ENCODE results near the gene TCP11.

TCP11 gene

DNA sequence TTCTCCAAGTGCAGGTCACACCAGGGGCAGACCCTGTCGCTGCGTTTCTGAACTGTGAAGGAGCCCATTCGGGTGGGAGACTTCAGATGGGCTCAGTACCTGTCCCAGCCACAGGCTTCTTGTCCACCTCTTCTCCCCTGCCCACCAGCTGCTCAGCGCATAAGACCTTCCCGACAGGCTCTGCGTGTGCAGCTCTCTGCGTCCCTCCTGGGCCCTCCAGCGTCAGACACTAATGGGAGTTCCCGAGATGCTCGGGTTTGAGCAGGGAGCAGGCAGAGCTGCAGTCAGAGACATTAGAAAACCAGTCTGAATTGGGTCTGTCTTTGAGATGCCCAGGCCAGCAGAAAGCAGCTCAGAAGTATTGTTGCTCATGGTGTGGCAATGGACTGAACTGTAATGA is 50.4 kb downstream of the TCP11 start:
- no peak for DNase-seq

GRCh38 chr6:35089935-35090505 is 51.1 kb downstream of the TCP11 start:
- DNase-seq = no peak

DNA sequence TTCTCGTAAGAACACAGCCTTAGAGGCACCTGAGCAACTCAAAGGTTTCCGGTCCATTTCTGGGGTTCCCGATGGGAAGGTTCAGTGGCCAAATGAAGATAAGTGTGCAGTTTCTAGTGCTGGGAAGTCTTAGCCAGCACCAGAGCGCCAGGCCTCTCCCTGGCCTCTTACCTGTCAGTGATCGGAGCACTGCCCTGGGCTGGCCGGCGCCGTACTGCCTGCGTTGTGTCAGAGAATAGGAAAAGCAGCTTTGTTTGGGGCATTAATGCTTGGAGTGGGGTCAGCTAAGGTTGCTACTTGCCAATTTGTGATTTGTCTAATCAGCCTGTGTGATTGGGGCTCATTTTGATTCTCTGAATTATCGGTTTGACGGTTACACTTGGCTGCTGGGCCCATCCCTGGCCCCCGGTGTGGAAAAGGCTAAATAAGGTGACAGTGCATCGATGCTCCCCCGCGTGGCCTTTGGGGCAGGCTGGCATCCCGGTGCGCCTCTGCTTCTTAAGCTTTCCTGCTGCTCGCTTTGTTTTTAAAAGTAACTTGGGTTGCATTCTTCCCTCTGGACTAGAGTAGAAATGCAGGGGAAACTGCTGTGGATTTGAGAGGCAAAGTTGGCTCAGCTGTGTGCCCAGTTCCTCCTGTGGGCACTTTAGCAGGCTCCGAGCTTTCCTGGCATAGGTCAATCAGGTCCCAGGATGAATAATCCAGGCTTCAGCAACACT is 51.8 kb downstream of the TCP11 start:
- DNase-seq = no peak

DNA sequence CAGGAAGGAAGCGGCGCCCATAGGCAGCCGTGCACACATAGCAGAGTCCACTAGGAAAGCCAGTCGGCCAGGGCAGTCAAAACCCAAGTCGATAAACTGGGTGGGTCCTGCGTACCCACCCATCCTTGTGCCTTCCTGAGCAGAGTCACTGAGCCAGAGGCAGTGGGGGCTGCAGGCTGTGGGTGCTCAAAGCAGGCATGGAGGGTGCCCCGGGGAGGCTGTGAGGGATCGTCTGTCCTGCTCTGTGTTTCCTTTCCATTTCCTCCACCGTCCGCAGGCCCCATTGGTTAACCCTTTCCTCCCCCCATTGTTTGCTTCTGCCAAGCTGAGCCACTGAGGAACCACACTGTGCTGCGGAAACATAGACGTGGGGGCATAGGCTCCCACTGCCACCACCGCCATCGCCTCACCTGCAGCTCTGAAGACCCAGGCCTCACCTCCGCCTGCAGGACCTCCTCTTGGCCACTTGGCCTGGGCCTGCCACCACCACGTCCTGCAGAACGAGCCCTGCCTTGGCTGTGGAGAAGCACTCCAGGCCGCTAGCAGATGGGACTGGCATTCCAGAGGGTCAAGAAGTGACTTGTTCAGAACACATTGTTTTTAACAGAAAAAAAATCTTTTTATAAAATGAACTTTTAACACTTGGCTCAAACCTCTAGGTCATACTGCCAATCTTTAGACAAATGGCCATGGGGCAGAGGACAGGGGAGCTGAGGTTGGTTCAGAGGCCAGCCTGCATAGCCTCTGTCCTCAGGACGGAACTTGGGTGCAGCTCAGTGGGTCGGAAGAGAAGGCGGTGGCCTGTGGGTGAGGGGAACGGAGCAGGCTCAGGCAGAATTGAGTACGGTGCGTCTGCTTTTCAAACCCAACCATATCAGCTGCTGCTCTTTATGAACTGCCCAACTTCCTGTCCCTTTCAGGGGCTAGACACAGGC is 52.6 kb downstream of the TCP11 start:
- no peak for DNase-seq

GRCh38 chr6:35087361-35088280 is 53.5 kb downstream of the TCP11 start:
- DNase-seq = no peak

DNA sequence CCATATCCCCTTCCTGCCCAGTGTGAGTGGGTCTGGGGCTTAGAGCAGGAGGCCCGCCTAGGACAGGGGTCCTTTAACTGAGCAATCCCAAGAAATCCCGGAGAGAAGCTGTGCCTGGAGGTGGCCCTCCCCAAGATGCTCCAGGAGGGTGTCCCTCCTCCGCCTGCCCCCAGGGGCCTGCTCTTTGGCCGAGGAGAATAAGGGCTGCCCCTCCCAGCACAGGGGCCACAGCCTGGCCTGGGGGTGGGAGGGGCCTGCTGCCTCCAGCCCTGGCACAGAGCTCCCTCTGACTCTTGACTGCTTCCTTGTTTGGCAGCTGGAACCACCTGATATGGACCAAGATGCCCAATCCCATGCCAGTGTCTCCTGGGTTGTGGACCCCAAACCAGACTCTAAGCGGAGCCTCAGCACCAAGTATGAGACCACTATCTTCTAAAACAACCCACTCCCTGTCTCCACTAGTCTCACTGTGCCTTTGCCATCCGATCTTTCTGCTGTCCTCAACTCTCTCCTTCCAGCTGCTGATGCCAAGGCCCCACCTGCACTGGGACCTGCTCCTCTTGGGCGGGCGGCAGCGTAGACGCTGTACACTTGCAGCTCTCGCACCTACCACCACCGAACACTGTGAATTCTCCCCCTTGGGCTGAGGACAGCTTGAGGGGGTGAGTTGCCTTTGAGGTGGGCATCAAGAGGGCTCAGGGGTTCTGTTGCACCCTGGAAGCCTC is 54.3 kb downstream of the TCP11 start:
- DNase-seq = no peak

GRCh38 chr6:35086282-35086632 is 54.9 kb downstream of the TCP11 start:
- DNase-seq = no peak

DNA sequence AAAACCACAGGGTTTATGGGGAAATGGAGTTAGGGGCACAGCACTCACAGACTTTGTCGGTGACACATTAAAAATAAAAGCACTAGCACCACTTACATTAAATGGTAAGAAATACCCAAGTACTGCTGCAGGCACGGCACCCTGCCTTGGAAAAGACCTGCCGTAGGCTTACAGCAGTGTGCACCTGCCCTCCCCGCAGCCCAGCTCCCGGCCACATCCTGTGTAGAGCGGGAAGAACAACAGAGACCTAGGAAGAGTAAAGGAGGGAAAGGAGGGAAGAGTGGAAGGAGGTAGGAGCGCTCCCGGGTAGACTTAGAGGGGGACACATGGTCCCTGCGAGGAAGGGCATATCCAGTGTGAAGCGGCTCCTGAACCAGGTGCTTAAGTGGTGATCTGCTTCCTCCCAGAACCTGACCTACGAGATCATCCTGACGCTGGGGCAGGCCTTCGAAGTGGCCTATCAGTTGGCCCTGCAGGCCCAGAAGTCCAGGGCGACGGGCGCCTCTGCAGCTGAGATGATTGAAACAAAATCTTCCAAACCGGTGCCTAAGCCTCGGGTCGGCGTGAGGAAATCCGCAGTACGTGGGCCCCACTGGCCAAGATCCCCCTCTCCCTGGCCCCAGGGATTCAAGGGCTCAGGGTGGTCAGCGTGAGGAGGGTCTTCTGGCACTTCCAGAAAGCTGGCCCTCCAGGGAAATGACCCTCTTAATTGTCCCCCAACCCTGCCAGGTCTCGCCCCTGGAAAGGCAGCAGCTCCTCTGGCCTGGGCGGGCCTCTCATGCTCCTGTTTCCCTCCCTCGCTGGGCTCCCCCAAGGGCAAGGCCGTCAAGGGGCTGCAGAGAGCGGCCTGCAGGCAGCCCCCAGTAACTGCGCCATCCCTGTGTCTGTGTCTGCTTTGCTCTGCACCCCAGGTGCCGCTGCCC is 55.5 kb downstream of the TCP11 start:
- no peak for DNase-seq

DNA sequence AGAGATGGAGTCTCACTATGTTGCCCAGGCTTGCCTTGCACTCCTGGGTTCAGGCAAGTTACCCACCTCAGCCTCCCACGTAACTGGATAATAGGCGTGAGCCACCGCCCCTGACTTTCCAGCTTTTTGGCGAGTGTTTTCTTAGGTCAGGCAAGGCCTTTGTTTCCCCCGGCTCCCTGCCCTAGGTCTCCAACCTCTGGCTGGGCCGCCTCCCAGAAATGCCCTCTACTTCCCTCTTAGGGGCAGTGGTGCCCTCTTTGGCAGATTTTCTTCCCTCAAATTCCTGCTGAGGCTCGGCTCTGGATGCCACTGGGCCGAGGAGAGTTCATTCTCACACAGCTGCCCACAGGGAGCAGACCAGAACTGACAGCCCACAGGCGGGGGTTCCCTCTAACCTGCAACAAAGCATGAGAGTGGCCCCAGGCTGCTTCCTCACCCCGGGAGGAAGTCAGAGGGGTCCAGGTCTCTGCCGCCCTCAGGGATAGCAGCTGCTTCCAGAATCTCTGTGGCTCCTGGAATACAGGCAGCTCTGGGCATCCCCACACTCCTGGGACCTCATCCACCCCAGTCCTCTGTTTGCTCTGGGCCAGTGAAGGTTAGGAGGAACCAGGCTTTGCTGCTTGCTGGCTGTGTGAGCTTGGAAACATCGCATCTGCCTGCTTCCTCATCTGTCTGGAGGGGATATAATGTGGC is 56.5 kb downstream of the TCP11 start:
- DNase-seq = no peak

- DNase-seq = no peak
Observed at GRCh38 chr6:35084041-35084491, 57.1 kb downstream of the TCP11 start.

- DNase-seq = no peak
Observed at GRCh38 chr6:35083507-35083906, 57.6 kb downstream of the TCP11 start.

- DNase-seq = no peak
Observed at GRCh38 chr6:35082733-35083403, 58.3 kb downstream of the TCP11 start.

- DNase-seq = no peak
Observed at GRCh38 chr6:35082046-35082732, 59.0 kb downstream of the TCP11 start.

- DNase-seq = no peak
Observed at GRCh38 chr6:35081426-35081851, 59.7 kb downstream of the TCP11 start.

DNA sequence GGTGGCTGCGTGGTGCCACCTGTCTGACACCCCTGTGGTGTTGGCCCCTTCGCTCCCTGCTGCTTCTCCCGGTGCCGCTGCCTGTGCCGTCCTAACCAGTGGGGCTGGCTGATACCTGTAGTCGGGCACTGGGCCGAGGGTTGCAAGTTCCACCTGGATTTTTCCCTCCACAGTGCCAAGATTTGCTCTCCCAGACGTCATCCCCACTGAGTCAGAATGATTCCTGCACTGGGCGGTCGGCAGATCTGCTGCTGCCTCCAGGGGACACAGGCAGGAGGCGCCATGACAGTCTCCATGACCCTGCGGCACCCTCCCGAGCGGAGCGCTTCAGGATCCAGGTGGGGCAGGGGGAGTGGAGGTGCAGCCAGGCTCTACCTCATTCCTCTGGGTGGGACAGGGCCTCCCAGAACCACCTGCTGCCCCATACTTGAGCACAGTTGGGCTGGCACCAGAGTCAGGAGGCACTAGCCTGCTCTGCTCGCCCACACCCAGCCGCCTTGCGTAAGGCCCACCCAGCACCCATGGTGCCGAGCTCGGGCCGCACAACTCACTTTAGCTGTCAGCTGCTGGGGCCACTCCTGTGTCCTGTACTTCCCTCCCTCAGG is 60.2 kb downstream of the TCP11 start:
- no peak for DNase-seq

GRCh38 chr6:35080016-35080680 is 61.0 kb downstream of the TCP11 start:
- DNase-seq = no peak

GRCh38 chr6:35079311-35080000 is 61.7 kb downstream of the TCP11 start:
- no peak for DNase-seq
